Measurements from ENCODE around the gene DHCR24.

Gene DHCR24

GRCh38 chr1:54816130-54816529 is 70.9 kb downstream of the DHCR24 start:
- no peak for DNase-seq (ENCODE audit: low read depth)

- DNase-seq (ENCODE audit: low read depth) = no peak
These were observed 71.7 kb downstream of the DHCR24 start for GRCh38 chr1:54815086-54815876.

GRCh38 chr1:54814571-54814970 is 72.4 kb downstream of the DHCR24 start:
- DNase-seq (ENCODE audit: low read depth) = no peak

GRCh38 chr1:54814126-54814498 is 72.9 kb downstream of the DHCR24 start:
- DNase-seq (ENCODE audit: low read depth) = no peak

- DNase-seq (ENCODE audit: low read depth) = no peak
These were observed 73.4 kb downstream of the DHCR24 start for GRCh38 chr1:54813485-54814125.

- DNase-seq (ENCODE audit: low read depth) = no peak
These were observed 74.1 kb downstream of the DHCR24 start for GRCh38 chr1:54812801-54813484.

GRCh38 chr1:54811739-54812655 is 75.0 kb downstream of the DHCR24 start:
- DNase-seq (ENCODE audit: low read depth) = no peak

- DNase-seq (ENCODE audit: low read depth) = no peak
These were observed 75.9 kb downstream of the DHCR24 start for GRCh38 chr1:54811066-54811465.

GRCh38 chr1:54810153-54810942 is 76.6 kb downstream of the DHCR24 start:
- peak; percentile 27 for DNase-seq (ENCODE audit: low read depth)

- no peak for DNase-seq (ENCODE audit: low read depth)
These were observed 77.4 kb downstream of the DHCR24 start for GRCh38 chr1:54809496-54810074.

GRCh38 chr1:54808443-54809207 is 78.4 kb downstream of the DHCR24 start:
- no peak for DNase-seq (ENCODE audit: low read depth)

- no peak for DNase-seq (ENCODE audit: low read depth)
These were observed 79.2 kb downstream of the DHCR24 start for GRCh38 chr1:54807756-54808155.

GRCh38 chr1:54806931-54807611 is 79.9 kb downstream of the DHCR24 start:
- peak; percentile 16 for DNase-seq (ENCODE audit: low read depth)

- no peak for DNase-seq (ENCODE audit: low read depth)
These were observed 81.0 kb downstream of the DHCR24 start for GRCh38 chr1:54805981-54806381.

GRCh38 chr1:54805466-54805865 is 81.5 kb downstream of the DHCR24 start:
- no peak for DNase-seq (ENCODE audit: low read depth)

GRCh38 chr1:54804471-54805132 is 82.4 kb downstream of the DHCR24 start:
- DNase-seq (ENCODE audit: low read depth) = peak; percentile 18

GRCh38 chr1:54803761-54804470 is 83.1 kb downstream of the DHCR24 start:
- DNase-seq (ENCODE audit: low read depth) = peak; percentile 77
